Measurements from ENCODE around the gene ZFP36L1. TPM values are rescaled to one million over a fixed set of nuclear protein-coding genes. Genes with fewer than 3 reads are reported as not detected.

The ZFP36L1 gene
- total and polyA plus RNA-seq, 10 of the 15 experiments (the other 5 are each of a cell fraction or from before 2014, with no cell fraction given): 22.0 to 184 (median 66.1) TPM

GRCh38 chr14:68744613-68745012, 48.3 kb downstream of the ZFP36L1 start:
- FAIRE-seq: no peak
- intact Hi-C loops (cut with micrococcal nuclease; ENCODE audit: unreplicated experiment): loop anchor here (5.0 kb wide), 2 partner anchors 237 to 477 kb away; no protein-coding TSS in a partner anchor
- H2AFZ ChIP-seq (ENCODE audit: control insufficient read depth, low read depth, low read length): no peak overlapping the region
- no peaks in the 10 kb centered on the region for H3K36me3 ChIP-seq (ENCODE audit: control insufficient read depth in 2 of 2, insufficient read depth in 2 of 2, low read length in 1 of 2)
- H3K27ac ChIP-seq (ENCODE audit: control insufficient read depth, insufficient read depth): no peak overlapping the region
- no TSS peak for BruUV-seq (replicated peaks)
- SMC1A ChIA-PET (ENCODE audit: uncharacterized antibody, unreplicated experiment): interaction anchor here (0.7 to 1.5 kb wide), 3 partner anchors 29 to 811 kb away, joined by 3 to 4 read pairs (median 4); no protein-coding TSS in a partner anchor
- ATAC-seq: no peak
- DNase-seq (ENCODE audit: low read depth, low spot score): no peak
- no peak overlapping the region for H3K9ac ChIP-seq (ENCODE audit: control insufficient read depth, insufficient read depth, low read length)
- RAD21 ChIA-PET (ENCODE audit: unreplicated experiment): interaction anchor here (1.4 kb wide), 1 partner anchor 35 kb away, joined by 4 read pairs; no protein-coding TSS in a partner anchor
- in situ Hi-C loops (cut with MboI): no loop called here
- peaks cover 5% of the 10 kb centered on the region for H3K9me3 ChIP-seq (replicated peaks; ENCODE audit: control insufficient read depth, insufficient read depth, low read length)
- H3K27me3 ChIP-seq (replicated peaks in 1 of 2; ENCODE audit: control insufficient read depth in 2 of 2, insufficient read depth in 2 of 2, low read length in 1 of 2): no peaks in the 10 kb centered on the region
- 94% methylated on average over 12 of the region's 12 CpGs for WGBS (ENCODE audit: insufficient coverage, insufficient replicate concordance, low lambda C conversion rate, missing lambda C conversion rate)
- peaks cover 13% of the 10 kb centered on the region for H3K4me1 ChIP-seq (ENCODE audit: control insufficient read depth, insufficient read depth, low read length)
- CTCF ChIA-PET: interaction anchor here (0.9 kb wide), 1 partner anchor 34 kb away, joined by 3 read pairs; no protein-coding TSS in a partner anchor
- POLR2A ChIA-PET: no interaction called here
- H3K4me3 ChIP-seq: no peak overlapping the region
- no peaks in the 10 kb centered on the region for H4K20me1 ChIP-seq (ENCODE audit: control insufficient read depth, insufficient read depth)
- H3K79me2 ChIP-seq (ENCODE audit: control insufficient read depth, insufficient read depth, low read length): no peaks in the 10 kb centered on the region
- no peak overlapping the region for H3K4me2 ChIP-seq (ENCODE audit: control insufficient read depth, insufficient read depth)
- no peak for TF ChIP-seq CHD4 (IDR thresholded peaks at IDR 0.05)
- no peak for TF ChIP-seq SMARCA5 (IDR thresholded peaks at IDR 0.05)
- TF ChIP-seq STAT1 (conservative IDR thresholded peaks at IDR 0.05): no peak
- TF ChIP-seq PAX5 (IDR thresholded peaks at IDR 0.05; ENCODE audit: borderline replicate concordance, low read depth, low read length): no peak
- no peak for TF ChIP-seq WRNIP1 (IDR thresholded peaks at IDR 0.05; ENCODE audit: borderline replicate concordance, low read depth, low read length)
- TF ChIP-seq PKNOX1 (IDR thresholded peaks at IDR 0.05): no peak
- TF ChIP-seq NFXL1 (IDR thresholded peaks at IDR 0.05; ENCODE audit: borderline replicate concordance): no peak
- no peak for TF ChIP-seq FOXK2 (IDR thresholded peaks at IDR 0.05)
- no peak for TF ChIP-seq SMAD5 (IDR thresholded peaks at IDR 0.05; ENCODE audit: low read depth)
- no peak for TF ChIP-seq ZBTB11 (CRISPR knock-in tag; IDR thresholded peaks at IDR 0.05)
- no peak for TF ChIP-seq EZH2 (IDR thresholded peaks at IDR 0.05; ENCODE audit: borderline replicate concordance, control insufficient read depth, low read depth, low read length)
- no peak for TF ChIP-seq BCL3 (IDR thresholded peaks at IDR 0.05; ENCODE audit: borderline replicate concordance, insufficient read depth, low read depth, low read length, poor library complexity, severe bottlenecking)
- TF ChIP-seq ATF3 (IDR thresholded peaks at IDR 0.05; ENCODE audit: borderline replicate concordance, extremely low read depth, low read depth, low read length): no peak
- no peak for TF ChIP-seq IKZF2 (IDR thresholded peaks at IDR 0.05)
- no peak for TF ChIP-seq RAD51 (IDR thresholded peaks at IDR 0.05)
- no peak for TF ChIP-seq TCF3 (IDR thresholded peaks at IDR 0.05; ENCODE audit: borderline replicate concordance, insufficient read depth, low read depth, low read length)
- no peak for TF ChIP-seq SMAD1 (IDR thresholded peaks at IDR 0.05; ENCODE audit: low read depth, partially characterized antibody)
- TF ChIP-seq SUZ12 (IDR thresholded peaks at IDR 0.05; ENCODE audit: unreplicated experiment): no peak
- TF ChIP-seq ETV6 (conservative IDR thresholded peaks at IDR 0.05 in 1 of 2, IDR thresholded peaks at IDR 0.05 in 1 of 2; ENCODE audit: borderline replicate concordance in 1 of 2, low read depth in 1 of 2): no peak

Data from GM12878 (cell line).